WTC11 (cell line): ENCODE measurements around the gene E2F2. TPM values are rescaled to one million over a fixed set of nuclear protein-coding genes. Genes with fewer than 3 reads are reported as not detected.

Source experiments
- ATAC-seq: fragments of 200-7000 bp; cut with Tn5 transposase; 2 replicates; pipeline ENCODE4 v1.10.0; 2021; ENCODE audit warnings: mild to moderate bottlenecking, moderate library complexity
- CTCF ChIA-PET: fragments of 300-600 bp; sonication (Branson Sonifier 250); formaldehyde crosslinking; loops from one replicate; lab custom pipeline; 2021; ENCODE audit warnings: antibody characterized with exemption; lab: Charles Lee
- POLR2A ChIA-PET: fragments of 350-600 bp; sonication (Branson Sonifier 250); formaldehyde crosslinking; loops from one replicate; lab custom pipeline; 2021; ENCODE audit warnings: antibody characterized with exemption; lab: Charles Lee
- DNase-seq: peaks from one replicate; pipeline ENCODE4 v3.0.0; 2021; ENCODE audit warnings: low spot score
- H3K27ac Mint-ChIP-seq: 2 replicates; pipeline ENCODE4 v1.8.0; 2021; ENCODE audit warnings: mixed read lengths
- H3K27me3 Mint-ChIP-seq: 2 replicates; pipeline ENCODE4 v1.8.0; 2021; ENCODE audit warnings: low read depth, mild to moderate bottlenecking, moderate library complexity, mixed read lengths
- H3K36me3 Mint-ChIP-seq: 2 replicates; pipeline ENCODE4 v1.8.0; 2021; ENCODE audit warnings: mixed read lengths
- H3K4me1 Mint-ChIP-seq: 2 replicates; pipeline ENCODE4 v1.8.0; 2022; ENCODE audit warnings: mixed read lengths
- H3K4me3 Mint-ChIP-seq: 2 replicates; pipeline ENCODE4 v1.8.0; 2021; ENCODE audit warnings: mild to moderate bottlenecking, moderate library complexity, mixed read lengths
- H3K9me3 Mint-ChIP-seq: 2 replicates; pipeline ENCODE4 v1.8.0; 2021; ENCODE audit warnings: mixed read lengths
- CREB1 ChIP-seq: sonication (generic); formaldehyde crosslinking; IDR thresholded peaks from 2 replicates; pipeline ENCODE4 v1.8.0; 2023; ENCODE audit warnings: mild to moderate bottlenecking, missing genetic modification reagents
- CREM ChIP-seq: sonication (generic); formaldehyde crosslinking; IDR thresholded peaks from 2 replicates; pipeline ENCODE4 v1.8.1; 2022; ENCODE audit warnings: mild to moderate bottlenecking, missing genetic modification reagents, moderate library complexity
- ETV6 ChIP-seq: sonication (generic); formaldehyde crosslinking; IDR thresholded peaks from 2 replicates; pipeline ENCODE4 v1.8.1; 2022; ENCODE audit warnings: mild to moderate bottlenecking, missing genetic modification reagents
- GRHL2 ChIP-seq: fragments of 250-450 bp; sonication (Bioruptor Pico); IDR thresholded peaks from 2 replicates; pipeline ENCODE4 v1.8.0; 2022; ENCODE audit warnings: mild to moderate bottlenecking, moderate library complexity; ENCODE audit not compliant: insufficient replicate concordance, severe bottlenecking
- IRF2 ChIP-seq: sonication (generic); formaldehyde crosslinking; IDR thresholded peaks from 2 replicates; pipeline ENCODE4 v1.8.0; 2022; ENCODE audit warnings: low read depth, missing genetic modification reagents, borderline replicate concordance
- SOX15 ChIP-seq: fragments of 250-450 bp; sonication (Bioruptor Pico); IDR thresholded peaks from 2 replicates; pipeline ENCODE4 v1.9.0; 2021; ENCODE audit warnings: mild to moderate bottlenecking
- ZNF138 ChIP-seq: sonication (generic); formaldehyde crosslinking; conservative IDR thresholded peaks from 2 replicates; pipeline ENCODE4 v1.8.1; 2022; ENCODE audit warnings: mild to moderate bottlenecking, moderate library complexity, missing genetic modification reagents
- total RNA-seq: library from RNA; stranded (reverse); gene quantifications from 3 replicates; pipeline ENCODE4 v1.2.3, GENCODE V29; 2021
- TF ChIP-seq, protein P1 (sequence below): sonication (generic); formaldehyde crosslinking; IDR thresholded peaks from 2 replicates; pipeline ENCODE4 v1.8.0; 2022; ENCODE audit warnings: mild to moderate bottlenecking, missing genetic modification reagents
- TF ChIP-seq, protein P2 (sequence below): sonication (generic); formaldehyde crosslinking; IDR thresholded peaks from 2 replicates; pipeline ENCODE4 v1.8.0; 2022; ENCODE audit warnings: mild to moderate bottlenecking, missing genetic modification reagents
- TF ChIP-seq, protein P3 (sequence below): fragments of 250-450 bp; sonication (Bioruptor Pico); IDR thresholded peaks from 2 replicates; pipeline ENCODE4 v2.1.2; 2022; ENCODE audit warnings: mild to moderate bottlenecking, moderate library complexity
- TF ChIP-seq, protein P4 (sequence below): sonication (generic); formaldehyde crosslinking; IDR thresholded peaks from 2 replicates; pipeline ENCODE4 v1.8.1; 2023; ENCODE audit warnings: mild to moderate bottlenecking, missing genetic modification reagents
- TF ChIP-seq, protein P5 (sequence below): fragments of 250-450 bp; sonication (Bioruptor Pico); IDR thresholded peaks from 2 replicates; pipeline ENCODE4 v1.8.0; 2021; ENCODE audit warnings: mild to moderate bottlenecking
- TF ChIP-seq, protein P6 (sequence below): sonication (generic); formaldehyde crosslinking; IDR thresholded peaks from 2 replicates; pipeline ENCODE4 v1.8.1; 2023; ENCODE audit warnings: mild to moderate bottlenecking, missing genetic modification reagents, borderline replicate concordance
- TF ChIP-seq, protein P7 (sequence below): sonication (generic); formaldehyde crosslinking; IDR thresholded peaks from 2 replicates; pipeline ENCODE4 v1.8.1; 2022; ENCODE audit warnings: low read depth, missing genetic modification reagents, borderline replicate concordance
- TF ChIP-seq, protein P8 (sequence below): sonication (generic); formaldehyde crosslinking; IDR thresholded peaks from 2 replicates; pipeline ENCODE4 v1.8.1; 2022; ENCODE audit warnings: mild to moderate bottlenecking, moderate library complexity, missing genetic modification reagents
- TF ChIP-seq, protein P9 (sequence below): fragments of 200-600 bp; IDR thresholded peaks from 2 replicates; pipeline ENCODE4 v1.8.0; 2022; ENCODE audit warnings: antibody characterized with exemption
- TF ChIP-seq, protein P10 (sequence below): sonication (generic); formaldehyde crosslinking; conservative IDR thresholded peaks from 2 replicates; pipeline ENCODE4 v1.8.1; 2022; ENCODE audit warnings: mild to moderate bottlenecking, missing genetic modification reagents
- TF ChIP-seq, protein P11 (sequence below): sonication (generic); formaldehyde crosslinking; IDR thresholded peaks from 2 replicates; pipeline ENCODE4 v1.8.0; 2022; ENCODE audit warnings: mild to moderate bottlenecking, missing genetic modification reagents

E2F2 gene
- total RNA-seq, 1 experiment from 2014 or later: 5.6 TPM

DNA sequence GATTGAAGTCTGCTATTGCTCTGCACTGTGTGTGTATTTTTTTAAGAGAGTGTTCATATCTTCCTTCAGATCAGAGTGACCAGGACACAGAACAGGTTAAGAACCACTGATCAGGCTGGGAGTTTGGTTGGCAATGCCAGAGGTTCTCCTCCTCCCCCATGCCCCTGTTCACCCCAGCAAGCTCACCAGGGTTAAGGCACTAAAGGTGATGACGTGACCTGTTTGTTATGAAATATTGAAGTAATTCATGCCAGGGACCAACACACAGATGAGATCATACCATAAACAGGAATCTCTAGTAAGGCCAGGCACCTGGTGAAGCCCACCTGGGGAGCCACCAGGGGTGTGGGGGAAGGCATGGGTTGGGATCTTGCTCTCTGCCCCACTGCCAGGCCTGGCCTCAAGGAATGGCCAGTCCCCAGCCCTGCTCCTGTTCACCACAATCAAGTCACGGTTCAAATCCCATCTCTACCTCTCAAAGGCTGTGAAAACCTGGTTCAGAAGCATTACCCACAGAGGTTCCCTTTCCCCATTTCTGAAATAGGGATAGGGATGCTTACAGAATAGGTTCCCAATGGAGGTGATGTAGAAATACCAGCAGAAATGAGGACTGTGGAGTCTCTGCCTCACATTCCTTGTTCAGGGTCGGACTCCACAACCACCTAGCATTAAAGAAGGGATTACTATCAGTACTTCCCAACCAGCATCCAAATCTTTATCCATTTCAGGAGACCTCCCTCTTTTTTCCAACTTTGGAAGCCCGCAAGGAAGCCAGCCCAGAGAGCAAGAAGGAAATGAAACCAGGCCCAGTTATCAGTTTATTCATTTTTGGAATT, 25.8 kb upstream of the E2F2 start:
- peaks cover 19% of the 10 kb centered on the region for H3K36me3 Mint-ChIP-seq
- DNase-seq (no peak), ATAC-seq (no peak)
- TF ChIP-seq, protein P1, sequence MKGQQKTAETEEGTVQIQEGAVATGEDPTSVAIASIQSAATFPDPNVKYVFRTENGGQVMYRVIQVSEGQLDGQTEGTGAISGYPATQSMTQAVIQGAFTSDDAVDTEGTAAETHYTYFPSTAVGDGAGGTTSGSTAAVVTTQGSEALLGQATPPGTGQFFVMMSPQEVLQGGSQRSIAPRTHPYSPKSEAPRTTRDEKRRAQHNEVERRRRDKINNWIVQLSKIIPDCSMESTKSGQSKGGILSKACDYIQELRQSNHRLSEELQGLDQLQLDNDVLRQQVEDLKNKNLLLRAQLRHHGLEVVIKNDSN (CRISPR knock-in tag): no peak
- TF ChIP-seq, protein P2, sequence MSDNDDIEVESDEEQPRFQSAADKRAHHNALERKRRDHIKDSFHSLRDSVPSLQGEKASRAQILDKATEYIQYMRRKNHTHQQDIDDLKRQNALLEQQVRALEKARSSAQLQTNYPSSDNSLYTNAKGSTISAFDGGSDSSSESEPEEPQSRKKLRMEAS (CRISPR knock-in tag): no peak
- TF ChIP-seq, protein P3, sequence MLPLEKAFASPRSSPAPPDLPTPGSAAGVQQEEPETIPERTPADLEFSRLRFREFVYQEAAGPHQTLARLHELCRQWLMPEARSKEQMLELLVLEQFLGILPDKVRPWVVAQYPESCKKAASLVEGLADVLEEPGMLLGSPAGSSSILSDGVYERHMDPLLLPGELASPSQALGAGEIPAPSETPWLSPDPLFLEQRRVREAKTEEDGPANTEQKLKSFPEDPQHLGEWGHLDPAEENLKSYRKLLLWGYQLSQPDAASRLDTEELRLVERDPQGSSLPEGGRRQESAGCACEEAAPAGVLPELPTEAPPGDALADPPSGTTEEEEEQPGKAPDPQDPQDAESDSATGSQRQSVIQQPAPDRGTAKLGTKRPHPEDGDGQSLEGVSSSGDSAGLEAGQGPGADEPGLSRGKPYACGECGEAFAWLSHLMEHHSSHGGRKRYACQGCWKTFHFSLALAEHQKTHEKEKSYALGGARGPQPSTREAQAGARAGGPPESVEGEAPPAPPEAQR (CRISPR knock-in tag): no peak
- TF ChIP-seq ZNF138 (CRISPR knock-in tag) (no peak), CREB1 (CRISPR knock-in tag) (no peak), ETV6 (CRISPR knock-in tag) (no peak), SOX15 (CRISPR knock-in tag) (no peak), IRF2 (CRISPR knock-in tag) (no peak), CREM (CRISPR knock-in tag) (no peak), GRHL2 (CRISPR knock-in tag) (no peak)
- TF ChIP-seq, protein P4, sequence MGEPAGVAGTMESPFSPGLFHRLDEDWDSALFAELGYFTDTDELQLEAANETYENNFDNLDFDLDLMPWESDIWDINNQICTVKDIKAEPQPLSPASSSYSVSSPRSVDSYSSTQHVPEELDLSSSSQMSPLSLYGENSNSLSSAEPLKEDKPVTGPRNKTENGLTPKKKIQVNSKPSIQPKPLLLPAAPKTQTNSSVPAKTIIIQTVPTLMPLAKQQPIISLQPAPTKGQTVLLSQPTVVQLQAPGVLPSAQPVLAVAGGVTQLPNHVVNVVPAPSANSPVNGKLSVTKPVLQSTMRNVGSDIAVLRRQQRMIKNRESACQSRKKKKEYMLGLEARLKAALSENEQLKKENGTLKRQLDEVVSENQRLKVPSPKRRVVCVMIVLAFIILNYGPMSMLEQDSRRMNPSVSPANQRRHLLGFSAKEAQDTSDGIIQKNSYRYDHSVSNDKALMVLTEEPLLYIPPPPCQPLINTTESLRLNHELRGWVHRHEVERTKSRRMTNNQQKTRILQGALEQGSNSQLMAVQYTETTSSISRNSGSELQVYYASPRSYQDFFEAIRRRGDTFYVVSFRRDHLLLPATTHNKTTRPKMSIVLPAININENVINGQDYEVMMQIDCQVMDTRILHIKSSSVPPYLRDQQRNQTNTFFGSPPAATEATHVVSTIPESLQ (CRISPR knock-in tag): no peak
- TF ChIP-seq, protein P5, sequence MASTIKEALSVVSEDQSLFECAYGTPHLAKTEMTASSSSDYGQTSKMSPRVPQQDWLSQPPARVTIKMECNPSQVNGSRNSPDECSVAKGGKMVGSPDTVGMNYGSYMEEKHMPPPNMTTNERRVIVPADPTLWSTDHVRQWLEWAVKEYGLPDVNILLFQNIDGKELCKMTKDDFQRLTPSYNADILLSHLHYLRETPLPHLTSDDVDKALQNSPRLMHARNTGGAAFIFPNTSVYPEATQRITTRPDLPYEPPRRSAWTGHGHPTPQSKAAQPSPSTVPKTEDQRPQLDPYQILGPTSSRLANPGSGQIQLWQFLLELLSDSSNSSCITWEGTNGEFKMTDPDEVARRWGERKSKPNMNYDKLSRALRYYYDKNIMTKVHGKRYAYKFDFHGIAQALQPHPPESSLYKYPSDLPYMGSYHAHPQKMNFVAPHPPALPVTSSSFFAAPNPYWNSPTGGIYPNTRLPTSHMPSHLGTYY: peak; percentile 76
- TF ChIP-seq, protein P6, sequence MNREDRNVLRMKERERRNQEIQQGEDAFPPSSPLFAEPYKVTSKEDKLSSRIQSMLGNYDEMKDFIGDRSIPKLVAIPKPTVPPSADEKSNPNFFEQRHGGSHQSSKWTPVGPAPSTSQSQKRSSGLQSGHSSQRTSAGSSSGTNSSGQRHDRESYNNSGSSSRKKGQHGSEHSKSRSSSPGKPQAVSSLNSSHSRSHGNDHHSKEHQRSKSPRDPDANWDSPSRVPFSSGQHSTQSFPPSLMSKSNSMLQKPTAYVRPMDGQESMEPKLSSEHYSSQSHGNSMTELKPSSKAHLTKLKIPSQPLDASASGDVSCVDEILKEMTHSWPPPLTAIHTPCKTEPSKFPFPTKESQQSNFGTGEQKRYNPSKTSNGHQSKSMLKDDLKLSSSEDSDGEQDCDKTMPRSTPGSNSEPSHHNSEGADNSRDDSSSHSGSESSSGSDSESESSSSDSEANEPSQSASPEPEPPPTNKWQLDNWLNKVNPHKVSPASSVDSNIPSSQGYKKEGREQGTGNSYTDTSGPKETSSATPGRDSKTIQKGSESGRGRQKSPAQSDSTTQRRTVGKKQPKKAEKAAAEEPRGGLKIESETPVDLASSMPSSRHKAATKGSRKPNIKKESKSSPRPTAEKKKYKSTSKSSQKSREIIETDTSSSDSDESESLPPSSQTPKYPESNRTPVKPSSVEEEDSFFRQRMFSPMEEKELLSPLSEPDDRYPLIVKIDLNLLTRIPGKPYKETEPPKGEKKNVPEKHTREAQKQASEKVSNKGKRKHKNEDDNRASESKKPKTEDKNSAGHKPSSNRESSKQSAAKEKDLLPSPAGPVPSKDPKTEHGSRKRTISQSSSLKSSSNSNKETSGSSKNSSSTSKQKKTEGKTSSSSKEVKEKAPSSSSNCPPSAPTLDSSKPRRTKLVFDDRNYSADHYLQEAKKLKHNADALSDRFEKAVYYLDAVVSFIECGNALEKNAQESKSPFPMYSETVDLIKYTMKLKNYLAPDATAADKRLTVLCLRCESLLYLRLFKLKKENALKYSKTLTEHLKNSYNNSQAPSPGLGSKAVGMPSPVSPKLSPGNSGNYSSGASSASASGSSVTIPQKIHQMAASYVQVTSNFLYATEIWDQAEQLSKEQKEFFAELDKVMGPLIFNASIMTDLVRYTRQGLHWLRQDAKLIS (CRISPR knock-in tag): 0 out of 2 replicates have a peak, but pooled peaks have one; percentile 16
- TF ChIP-seq, protein P7, sequence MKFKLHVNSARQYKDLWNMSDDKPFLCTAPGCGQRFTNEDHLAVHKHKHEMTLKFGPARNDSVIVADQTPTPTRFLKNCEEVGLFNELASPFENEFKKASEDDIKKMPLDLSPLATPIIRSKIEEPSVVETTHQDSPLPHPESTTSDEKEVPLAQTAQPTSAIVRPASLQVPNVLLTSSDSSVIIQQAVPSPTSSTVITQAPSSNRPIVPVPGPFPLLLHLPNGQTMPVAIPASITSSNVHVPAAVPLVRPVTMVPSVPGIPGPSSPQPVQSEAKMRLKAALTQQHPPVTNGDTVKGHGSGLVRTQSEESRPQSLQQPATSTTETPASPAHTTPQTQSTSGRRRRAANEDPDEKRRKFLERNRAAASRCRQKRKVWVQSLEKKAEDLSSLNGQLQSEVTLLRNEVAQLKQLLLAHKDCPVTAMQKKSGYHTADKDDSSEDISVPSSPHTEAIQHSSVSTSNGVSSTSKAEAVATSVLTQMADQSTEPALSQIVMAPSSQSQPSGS: no peak
- TF ChIP-seq, protein P8, sequence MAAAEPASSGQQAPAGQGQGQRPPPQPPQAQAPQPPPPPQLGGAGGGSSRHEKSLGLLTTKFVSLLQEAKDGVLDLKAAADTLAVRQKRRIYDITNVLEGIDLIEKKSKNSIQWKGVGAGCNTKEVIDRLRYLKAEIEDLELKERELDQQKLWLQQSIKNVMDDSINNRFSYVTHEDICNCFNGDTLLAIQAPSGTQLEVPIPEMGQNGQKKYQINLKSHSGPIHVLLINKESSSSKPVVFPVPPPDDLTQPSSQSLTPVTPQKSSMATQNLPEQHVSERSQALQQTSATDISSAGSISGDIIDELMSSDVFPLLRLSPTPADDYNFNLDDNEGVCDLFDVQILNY (CRISPR knock-in tag): no peak
- TF ChIP-seq, protein P9, sequence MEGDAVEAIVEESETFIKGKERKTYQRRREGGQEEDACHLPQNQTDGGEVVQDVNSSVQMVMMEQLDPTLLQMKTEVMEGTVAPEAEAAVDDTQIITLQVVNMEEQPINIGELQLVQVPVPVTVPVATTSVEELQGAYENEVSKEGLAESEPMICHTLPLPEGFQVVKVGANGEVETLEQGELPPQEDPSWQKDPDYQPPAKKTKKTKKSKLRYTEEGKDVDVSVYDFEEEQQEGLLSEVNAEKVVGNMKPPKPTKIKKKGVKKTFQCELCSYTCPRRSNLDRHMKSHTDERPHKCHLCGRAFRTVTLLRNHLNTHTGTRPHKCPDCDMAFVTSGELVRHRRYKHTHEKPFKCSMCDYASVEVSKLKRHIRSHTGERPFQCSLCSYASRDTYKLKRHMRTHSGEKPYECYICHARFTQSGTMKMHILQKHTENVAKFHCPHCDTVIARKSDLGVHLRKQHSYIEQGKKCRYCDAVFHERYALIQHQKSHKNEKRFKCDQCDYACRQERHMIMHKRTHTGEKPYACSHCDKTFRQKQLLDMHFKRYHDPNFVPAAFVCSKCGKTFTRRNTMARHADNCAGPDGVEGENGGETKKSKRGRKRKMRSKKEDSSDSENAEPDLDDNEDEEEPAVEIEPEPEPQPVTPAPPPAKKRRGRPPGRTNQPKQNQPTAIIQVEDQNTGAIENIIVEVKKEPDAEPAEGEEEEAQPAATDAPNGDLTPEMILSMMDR: no peak
- TF ChIP-seq, protein P10, sequence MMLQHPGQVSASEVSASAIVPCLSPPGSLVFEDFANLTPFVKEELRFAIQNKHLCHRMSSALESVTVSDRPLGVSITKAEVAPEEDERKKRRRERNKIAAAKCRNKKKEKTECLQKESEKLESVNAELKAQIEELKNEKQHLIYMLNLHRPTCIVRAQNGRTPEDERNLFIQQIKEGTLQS: no peak
- TF ChIP-seq, protein P11, sequence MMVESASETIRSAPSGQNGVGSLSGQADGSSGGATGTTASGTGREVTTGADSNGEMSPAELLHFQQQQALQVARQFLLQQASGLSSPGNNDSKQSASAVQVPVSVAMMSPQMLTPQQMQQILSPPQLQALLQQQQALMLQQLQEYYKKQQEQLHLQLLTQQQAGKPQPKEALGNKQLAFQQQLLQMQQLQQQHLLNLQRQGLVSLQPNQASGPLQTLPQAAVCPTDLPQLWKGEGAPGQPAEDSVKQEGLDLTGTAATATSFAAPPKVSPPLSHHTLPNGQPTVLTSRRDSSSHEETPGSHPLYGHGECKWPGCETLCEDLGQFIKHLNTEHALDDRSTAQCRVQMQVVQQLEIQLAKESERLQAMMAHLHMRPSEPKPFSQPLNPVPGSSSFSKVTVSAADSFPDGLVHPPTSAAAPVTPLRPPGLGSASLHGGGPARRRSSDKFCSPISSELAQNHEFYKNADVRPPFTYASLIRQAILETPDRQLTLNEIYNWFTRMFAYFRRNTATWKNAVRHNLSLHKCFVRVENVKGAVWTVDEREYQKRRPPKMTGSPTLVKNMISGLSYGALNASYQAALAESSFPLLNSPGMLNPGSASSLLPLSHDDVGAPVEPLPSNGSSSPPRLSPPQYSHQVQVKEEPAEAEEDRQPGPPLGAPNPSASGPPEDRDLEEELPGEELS (CRISPR knock-in tag): no peak

More for the DNA sequence above, 25.8 kb upstream of the E2F2 start:
- peak overlapping the region; percentile 98 for H3K27ac Mint-ChIP-seq
- H3K4me1 Mint-ChIP-seq: peaks cover 72% of the 10 kb centered on the region
- ChIA-PET CTCF (interaction anchor here (0.9 to 13.3 kb wide), 10 partner anchors 8 to 153 kb away, joined by 3 to 341 read pairs (median 14); no protein-coding TSS in a partner anchor), POLR2A (interaction anchor here (0.8 to 7.7 kb wide), 14 partner anchors 8 to 81 kb away, joined by 3 to 100 read pairs (median 8); no protein-coding TSS in a partner anchor)
- H3K27me3 Mint-ChIP-seq: no peaks in the 10 kb centered on the region; the same call in 1 of the 2 replicates
- H3K9me3 Mint-ChIP-seq: no peaks in the 10 kb centered on the region
- H3K4me3 Mint-ChIP-seq: peak overlapping the region; percentile 94
